ENCODE data around the gene AGPAT2.
A peak's percentile ranks its signal among the peaks of the same experiment; 100 is the strongest.

The AGPAT2 gene

DNA sequence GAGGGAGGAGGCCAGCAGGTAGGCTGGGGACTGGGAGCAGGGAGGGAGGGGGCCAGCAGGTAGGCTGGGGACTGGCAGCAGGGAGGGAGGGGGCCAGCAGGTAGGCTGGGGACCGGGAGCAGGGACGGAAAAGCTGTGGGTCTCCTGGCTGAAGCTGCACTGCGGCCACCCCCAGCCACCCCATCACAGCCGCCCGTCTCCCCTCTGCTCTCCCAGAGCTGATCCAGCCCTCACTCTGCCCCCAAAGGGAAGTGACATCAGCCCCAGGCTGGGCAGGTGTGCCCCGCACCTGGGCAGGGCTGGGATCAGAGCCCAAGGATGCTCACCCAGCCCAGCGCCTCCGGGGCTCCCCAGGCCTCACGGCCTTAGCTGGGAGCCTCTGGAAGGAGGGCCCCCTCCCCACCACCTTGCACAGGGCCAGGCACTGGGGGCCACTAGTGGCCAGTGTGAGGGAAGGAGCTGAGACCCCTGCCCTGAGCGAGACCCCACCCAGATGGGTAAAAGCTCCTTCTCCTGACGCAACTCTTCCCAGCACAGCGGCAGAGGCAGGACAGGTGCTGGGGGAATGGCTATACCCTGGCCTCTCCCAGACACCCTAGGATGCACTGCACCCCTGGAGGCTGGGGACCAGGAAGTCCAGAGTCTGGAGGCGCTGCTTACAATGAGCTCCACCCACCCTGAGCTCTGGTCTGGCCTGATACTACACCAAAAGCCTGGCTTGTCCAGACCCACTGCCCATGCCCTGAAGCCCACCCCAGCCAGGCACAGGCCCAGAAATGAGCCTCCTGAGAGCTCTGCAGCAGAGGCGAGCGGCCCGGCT, 11.6 kb downstream of the AGPAT2 start:
- no peak for DNase-seq

DNA sequence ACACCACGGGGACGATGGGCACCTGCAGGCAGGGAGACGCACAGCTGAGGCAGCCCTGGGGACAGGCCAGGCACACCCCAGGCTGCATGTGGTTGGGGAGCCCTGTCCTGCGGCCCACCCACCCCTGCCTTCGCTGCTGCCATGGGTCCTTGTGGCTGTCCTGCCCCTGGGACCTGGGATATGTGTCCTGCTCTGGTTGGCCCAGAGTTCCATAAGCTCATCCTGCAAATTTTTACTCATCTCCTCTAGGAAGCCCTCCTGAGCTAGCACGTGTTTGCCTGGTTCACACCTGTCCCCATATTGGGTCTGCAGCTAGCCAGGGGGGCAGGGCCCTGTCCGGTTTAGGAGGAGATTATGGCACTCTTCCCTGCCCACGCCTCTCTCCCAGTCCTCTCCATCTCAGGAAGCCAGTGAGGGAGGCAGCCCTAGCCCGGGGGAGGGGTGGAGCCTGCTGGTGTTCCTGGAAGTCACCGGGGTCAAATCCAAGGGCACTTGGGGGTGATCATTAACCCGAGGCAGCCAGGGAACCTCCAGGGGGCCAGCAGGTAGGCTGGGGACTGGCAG, 12.4 kb downstream of the AGPAT2 start:
- DNase-seq, result no peak

DNA sequence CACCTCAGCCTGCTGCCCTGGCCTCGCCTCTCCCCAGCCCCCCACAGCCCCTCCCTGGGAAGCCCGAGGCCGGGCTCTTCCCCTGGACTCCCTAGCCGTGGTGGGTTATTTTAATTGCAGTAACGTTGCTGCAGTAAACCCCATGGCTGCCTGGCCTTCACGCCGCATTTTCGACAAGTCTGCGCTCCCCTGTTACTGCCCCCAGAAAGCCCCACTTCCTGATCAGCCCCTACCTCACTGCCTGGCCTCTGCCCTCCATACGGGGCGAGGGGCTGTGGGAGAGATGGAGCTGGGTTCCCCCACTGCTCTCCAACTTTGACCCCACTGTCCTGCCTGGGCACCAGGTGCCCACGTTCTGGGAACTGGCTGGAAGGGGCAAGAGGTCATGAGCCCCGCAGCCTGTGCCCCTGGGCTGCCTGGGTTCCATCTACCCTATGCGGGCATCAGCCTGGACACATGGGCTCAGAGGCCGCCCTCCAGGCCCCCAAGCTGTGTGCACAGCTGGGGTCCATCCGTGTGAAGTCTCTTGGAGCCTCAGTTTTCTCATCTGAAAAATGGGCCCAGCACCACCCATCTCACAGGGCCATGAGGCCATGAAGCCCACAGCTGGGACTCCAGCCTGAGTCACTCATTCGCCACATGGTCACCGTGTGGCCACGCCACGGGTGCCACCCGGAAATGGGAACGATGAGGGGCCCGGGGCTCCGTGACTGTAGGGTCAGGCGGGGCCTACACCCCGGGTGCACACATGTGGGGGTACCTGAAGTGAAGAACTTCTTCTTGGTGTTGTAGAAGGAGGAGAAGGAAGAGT, 13.1 kb downstream of the AGPAT2 start:
- DNase-seq, result no peak

DNA sequence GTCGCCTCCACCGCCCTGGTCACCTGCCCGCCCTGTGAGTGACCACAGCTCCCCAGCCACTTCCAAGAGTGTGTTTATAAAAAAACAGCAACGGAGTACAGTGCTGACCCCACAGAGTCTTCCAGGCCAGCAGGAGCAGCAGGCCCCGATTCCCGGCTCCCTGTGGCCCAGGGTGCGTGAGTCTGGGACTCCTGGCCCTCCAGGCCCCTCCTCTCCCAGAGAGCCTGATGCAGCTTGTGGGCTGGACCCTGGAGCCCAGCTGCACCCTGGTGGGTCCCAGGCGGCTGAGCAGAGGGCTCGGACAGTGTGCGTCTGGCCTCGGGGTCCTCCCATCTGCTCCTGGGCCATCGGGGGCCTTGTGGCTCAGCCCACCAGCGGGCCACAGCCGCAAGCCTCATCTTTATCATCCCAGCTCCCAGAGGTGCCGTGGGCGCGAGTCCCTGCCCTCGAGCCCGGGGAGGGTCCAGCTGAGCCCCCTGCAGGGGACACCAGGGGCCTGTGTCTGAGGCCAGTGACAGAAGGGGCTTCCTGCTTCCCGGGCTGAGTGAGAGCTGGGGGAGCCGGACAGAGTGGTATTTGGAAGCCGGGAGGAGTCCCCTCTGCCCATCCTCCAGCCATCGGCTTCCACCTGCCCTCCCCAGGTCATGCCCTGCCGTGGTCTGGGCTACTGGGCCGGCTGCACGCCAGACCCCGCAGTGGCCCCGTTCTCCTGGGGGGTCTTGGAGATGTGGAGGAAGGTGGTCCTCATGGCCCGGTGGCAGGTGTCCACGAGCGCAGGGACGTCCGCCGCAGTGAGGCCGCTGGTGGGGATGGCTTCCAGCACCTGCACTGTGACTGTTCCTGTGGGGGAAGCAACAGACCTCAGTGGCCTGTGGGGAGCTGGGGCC, 13.9 kb downstream of the AGPAT2 start:
- no peak for DNase-seq

DNA sequence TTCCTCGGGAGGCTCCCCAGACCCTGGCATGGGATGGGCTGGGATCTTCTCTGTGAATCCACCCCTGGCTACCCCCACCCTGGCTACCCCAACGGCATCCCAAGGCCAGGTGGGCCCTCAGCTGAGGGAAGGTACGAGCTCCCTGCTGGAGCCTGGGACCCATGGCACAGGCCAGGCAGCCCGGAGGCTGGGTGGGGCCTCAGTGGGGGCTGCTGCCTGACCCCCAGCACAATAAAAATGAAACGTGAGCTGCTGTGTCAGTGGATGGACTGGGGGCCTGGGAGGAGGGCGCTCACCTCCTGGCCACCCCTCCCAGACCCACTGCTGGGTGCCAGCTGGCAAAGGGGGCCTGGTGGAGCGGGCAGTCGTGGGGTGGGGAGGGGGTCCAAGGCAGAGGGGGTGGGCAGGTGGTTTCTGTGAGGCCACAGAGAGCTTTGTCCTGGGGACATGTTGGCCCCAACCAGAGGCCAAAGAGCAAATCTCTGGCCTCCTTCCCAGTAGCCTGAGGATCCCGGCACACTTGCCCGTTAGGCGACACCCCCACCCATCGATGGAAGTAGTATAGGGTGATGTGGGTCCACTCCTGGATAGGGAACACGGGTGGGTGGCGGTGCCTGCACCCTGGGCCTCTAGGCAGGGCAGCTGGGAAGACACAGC, 14.7 kb downstream of the AGPAT2 start:
- DNase-seq, result no peak

DNA sequence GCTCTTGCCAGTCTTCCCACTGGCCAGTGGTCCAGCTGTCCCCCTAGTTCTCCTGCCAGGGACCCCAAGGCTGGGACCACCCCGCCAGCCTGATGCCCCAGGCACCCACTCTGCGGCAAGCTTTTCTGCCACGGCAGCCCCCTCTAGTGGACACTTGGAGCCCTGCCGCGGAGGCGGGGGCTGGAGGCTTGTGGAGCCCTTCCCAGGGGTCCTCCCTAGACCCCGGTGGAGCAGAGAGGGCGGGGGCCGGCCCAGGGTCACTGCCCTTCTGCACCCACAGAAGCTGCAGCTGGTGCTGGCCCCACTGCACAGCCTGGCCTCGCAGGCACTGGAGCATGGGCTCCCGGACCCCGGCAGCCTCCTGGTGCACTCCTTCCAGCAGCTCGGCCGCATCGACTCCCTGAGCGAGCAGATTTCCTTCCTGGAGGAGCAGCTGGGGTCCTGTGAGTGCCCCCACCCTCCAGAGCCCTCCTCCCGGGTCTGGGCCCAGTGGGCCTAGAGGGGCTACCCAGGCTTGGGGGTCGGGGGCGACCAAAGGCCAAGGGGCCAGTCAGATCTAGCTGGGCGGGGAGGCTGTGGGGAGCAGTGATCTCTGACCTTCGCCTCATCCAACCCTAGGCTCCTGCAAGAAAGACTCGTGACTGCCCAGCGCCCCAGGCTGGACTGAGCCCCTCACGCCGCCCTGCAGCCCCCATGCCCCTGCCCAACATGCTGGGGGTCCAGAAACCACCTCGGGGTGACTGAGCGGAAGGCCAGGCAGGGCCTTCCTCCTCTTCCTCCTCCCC, 15.4 kb downstream of the AGPAT2 start:
- DNase-seq, result peak in 3 of 58 donors; percentile 12 to 33 (median 20)

DNA sequence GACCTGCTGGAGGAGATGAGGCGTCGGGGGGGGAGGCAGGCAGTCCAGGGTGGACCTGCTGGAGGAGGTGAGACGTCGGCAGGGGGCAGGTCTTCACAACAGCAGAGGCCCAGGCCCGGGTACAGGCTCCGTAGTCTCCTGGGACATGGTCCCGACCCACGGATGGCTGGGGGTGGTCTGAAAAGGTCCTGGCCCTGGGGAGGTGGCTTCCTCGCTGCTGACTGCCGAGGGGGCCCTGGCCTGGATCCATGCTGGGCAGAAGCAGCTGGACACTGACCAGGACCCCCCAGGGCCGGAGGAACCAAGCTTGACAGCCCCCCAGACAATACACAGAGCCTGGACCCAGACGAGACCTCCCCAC, 16.0 kb downstream of the AGPAT2 start:
- no peak for DNase-seq

DNA sequence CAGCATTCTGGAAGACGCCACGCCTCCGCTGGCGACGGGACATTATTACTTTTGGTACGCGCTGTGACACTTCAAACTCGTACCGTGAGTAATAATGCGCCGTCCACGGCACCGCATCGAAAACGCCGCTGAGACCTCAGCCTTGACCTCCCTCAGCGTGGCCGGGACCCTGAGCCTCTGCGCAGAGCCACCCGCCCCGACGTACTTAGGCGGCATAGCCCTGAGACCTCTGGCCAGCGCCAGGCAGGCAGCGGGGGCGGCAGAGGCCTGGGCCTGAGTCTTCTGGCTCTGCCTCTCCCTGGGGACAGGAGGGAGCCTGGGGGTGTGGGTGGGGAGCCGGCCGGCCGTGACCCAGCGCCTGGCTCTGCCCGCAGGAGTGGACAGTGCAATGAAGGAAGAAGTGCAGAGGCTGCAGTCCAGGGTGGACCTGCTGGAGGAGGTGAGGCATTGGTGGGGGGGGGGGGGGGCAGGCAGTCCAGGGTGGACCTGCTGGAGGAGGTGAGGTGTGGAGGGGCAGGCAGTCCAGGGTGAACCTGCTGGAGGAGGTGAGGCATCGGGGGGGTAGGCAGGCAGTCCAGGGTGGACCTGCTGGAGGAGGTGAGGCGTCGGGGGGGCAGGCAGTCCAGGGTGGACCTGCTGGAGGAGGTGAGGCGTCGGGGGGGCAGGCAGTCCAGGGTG, 16.5 kb downstream of the AGPAT2 start:
- no peak for DNase-seq

DNA sequence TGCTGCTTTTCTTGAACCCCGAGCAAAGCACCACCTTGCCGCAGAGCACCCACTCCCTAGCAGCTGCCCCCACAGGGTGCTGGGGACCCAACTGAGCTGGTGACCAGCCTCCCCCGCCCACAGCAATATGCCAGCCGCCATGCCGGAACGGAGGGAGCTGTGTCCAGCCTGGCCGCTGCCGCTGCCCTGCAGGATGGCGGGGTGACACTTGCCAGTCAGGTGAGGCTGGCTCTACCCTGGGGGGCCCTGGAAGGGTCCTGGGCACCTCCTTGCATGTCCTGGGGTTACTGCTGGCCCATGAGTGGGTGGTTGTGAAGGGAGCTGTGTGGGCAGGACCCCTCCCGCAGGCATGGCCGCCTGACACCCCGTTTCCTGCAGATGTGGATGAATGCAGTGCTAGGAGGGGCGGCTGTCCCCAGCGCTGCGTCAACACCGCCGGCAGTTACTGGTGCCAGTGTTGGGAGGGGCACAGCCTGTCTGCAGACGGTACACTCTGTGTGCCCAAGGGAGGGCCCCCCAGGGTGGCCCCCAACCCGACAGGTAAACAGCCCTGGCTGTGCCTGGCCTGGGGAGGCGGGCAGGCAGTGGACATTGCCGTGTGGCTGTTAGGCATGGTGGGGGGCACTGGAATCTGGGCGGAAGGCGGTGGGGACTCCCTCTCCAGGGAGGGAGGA, 17.3 kb downstream of the AGPAT2 start:
- peak in 1 of 58 donors; percentile 23 for DNase-seq

DNA sequence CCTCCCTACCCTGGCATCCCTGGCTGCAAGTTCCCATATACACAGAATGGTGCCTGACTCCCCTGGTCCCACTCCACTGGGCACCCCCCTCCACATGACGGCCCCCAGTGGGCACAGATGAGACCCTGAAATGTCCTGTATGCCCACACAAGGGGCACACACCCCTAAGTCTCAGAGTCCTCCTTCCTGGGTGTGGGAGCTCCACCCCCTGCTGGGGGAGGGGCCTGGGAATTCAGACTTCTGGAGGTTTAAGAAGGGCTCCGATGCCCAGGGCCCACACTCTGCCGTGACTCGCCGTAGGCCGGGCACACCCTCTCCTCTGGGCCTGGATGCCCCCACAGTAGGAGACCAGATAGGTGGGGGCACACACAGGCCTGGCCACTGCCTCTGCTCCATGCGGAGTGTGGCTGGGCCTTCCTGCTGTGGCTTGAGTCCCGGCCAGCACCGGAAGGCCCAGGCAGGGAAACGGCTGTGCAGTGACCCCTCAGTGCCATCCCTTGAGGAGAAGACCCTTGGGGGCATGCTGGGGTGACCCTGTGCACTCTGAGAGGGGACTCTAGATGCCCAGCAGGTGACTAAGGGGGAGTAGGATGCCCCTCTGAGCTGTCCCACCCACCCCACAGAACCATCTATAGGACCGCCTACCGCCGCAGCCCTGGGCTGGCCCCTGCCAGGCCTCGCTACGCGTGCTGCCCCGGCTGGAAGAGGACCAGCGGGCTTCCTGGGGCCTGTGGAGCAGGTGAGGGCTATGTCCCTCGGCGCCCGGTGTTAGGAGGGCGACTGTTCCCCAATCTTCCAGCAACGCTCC, 18.1 kb downstream of the AGPAT2 start:
- DNase-seq, result peak in 1 of 58 donors; percentile 15

DNA sequence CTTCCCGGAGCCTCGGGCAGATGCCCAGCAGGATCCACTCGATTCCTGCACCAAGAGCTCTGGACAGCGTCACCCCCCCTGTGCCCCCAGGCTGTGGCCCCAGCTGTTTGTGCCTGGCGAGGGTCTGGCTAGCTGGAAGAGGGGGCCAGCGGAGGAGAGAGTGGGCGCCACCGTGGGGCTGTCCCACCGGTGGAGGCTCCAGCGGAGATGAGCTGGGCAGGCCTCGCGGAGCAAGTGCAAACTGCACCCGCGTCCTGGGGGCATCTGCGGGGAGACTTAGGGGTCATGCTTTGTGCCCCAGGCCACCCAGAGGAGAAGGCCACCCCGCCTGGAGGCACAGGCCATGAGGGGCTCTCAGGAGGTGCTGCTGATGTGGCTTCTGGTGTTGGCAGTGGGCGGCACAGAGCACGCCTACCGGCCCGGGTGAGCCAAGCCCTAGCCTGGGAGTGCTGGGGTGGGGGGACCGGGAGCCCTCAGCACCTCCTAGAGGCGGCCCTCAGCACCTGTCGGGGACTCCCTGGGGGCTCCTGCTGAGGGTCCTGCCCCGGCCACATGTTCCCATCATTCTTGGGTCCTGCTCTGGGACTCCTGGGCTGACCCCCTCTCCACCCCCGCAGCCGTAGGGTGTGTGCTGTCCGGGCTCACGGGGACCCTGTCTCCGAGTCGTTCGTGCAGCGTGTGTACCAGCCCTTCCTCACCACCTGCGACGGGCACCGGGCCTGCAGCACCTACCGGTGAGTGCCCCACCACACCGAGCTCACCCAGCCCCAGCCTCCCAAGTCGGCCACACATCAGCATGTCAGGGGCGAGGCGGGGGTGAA, 19.1 kb downstream of the AGPAT2 start:
- no peak for DNase-seq

DNA sequence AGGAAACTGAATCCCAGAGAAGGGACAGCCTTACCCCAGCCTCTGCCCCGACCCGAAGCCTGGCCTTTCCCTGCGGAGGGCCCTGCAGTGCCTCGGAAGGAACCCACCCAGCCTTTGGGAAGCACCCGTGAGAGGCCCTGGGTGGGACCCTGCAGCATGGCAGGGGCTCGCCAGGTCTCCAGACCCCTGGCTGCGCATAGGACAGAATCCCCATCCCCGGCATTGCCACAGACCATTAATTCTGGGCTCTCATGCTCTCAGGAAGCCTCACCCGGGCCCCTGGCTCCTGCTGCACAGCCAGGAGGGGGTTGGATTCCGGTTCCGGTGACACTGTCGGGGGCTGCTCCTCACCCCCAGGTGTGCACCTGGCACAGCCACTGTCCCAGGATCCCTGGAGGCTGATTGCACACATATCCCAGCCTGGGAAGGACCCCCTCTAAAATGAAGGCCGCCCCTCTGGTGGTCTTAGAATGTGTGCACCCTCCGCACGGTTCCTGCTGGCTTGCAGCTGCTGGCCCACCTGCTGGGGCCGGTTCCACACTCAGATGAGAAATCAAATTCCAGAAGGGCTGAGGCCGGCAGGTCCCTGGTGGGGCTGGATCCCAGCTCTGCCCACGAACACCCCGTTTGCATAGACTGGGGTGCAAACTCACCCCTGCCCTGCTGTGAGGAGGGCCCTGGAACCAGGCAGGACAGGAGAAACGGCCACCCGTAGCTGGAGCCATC, 19.9 kb downstream of the AGPAT2 start:
- no peak for DNase-seq

DNA sequence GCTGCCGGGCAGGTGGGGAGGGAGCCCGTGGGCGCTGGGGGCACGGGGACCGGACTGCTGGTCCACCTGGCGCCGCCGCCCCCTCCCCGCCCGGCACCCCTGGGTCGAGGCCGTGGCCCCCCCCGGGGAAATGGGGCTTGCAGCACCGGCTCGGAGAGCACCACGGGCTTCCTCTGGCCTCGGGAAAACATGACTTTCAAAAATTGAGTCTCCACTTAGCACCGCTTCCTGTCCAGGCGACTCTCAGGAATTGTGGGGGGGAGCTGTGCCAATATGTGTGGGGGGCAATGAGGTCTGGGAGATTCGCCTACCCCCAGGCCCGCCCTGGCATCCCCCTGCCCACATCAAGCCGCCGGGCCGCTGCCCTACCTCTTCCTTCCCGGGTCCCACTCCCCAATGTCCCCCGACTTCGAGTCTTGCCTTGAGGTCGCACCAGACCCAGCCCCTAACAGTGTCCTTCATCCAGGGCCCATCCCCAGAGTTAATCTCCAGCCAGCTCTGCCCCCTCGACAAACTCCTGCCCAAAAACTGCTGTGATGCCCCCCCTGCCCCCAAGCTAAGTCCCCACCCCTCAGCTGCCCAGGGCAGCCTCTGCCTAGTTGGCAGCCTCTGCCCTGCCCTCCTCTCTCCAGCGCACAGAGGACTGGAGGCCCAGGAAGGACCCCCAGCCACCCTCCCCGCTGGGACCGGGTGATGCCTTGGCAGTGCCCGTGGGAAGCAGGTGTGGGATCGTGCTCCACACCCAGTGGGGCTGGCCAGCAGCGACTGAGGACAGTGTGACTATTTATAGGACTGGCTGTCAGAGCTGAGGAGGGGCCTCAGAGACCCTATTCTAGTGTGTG, 20.7 kb downstream of the AGPAT2 start:
- DNase-seq, result no peak

DNA sequence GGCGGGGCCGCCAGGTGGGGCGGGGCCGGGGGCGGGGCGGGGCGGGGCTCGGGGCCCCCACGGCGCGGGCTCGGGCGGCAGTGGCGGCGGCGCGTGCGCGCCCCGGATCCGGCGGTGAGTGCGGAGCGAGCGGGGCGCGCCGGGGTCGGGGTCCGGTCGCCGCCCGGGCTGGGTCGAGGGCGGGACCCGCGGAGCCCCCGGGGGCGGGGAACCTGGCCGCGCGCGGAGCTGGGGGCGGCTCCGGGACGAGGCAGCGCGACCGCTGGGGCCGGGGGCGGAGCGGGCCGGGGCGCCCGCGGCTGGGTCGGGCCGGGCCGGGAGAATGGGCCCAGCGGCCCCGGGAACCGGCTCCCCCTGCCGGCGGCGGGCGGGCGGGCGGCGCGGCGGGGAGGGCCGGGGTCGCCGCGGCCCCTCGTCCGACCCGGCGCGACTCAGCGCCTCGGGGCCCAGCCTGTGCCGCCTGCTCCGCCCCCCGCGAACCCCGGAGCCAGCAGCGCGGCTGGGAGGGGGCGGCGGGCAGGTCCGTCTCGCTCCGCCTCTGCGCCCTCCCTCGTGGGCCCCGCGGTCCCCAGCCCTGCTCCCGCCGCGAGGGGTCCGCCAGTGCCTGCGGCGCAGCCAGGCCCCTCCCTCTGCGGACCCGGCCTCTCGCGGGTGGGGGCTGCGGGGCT, 21.4 kb downstream of the AGPAT2 start:
- peak in 2 of 58 donors; percentile 20 to 21 for DNase-seq
